Fibroblast of villous mesenchyme (primary cell): ENCODE measurements around the gene LCMT2. TPM values are rescaled to one million over a fixed set of nuclear protein-coding genes. Genes with fewer than 3 reads are reported as not detected.

Experiments used
- DNase-seq: peaks from one replicate; pipeline ENCODE4 v3.0.0-alpha.2; 2010; ENCODE audit warnings: low read depth
- H3K4me3 ChIP-seq: 2 replicates; pipeline ENCODE4 v1.5.1; 2011; ENCODE audit warnings: low read depth, mild to moderate bottlenecking, low read length
- total RNA-seq: library from RNA; depleted of rRNA; stranded (reverse); fragments of >200 nt; gene quantifications from 2 replicates; pipeline ENCODE4 v1.2.3, GENCODE V29; 2012
- TF ChIP-seq, protein P1 (sequence below): IDR thresholded peaks from 2 replicates; pipeline ENCODE4 v1.5.1; 2012; ENCODE audit warnings: low read depth, mild to moderate bottlenecking, low read length; ENCODE audit not compliant: insufficient read depth

The LCMT2 gene
- total RNA-seq, 1 donor: 11.2 TPM

DNA sequence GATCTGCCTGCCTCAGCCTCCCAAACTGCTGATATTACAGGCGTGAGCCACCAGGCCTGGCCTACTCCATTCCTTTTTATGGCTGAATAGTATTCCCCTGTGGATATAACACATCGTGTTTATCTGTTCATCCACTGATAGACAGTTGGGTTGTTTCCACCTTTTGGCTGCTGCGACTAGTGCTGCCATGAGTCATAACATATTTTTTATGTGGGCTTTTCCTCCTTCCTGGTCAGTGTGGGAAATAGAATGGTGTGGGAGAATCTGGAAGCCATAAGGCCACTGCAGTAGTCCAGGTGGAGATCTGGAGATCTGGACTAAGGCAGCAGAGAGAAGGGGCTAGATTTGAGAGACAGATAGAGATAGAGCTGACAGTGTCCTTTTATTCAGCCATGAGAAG is 16.2 kb downstream of the LCMT2 start:
- DNase-seq: no peak
- no peak overlapping the region for H3K4me3 ChIP-seq
- TF ChIP-seq, protein P1, sequence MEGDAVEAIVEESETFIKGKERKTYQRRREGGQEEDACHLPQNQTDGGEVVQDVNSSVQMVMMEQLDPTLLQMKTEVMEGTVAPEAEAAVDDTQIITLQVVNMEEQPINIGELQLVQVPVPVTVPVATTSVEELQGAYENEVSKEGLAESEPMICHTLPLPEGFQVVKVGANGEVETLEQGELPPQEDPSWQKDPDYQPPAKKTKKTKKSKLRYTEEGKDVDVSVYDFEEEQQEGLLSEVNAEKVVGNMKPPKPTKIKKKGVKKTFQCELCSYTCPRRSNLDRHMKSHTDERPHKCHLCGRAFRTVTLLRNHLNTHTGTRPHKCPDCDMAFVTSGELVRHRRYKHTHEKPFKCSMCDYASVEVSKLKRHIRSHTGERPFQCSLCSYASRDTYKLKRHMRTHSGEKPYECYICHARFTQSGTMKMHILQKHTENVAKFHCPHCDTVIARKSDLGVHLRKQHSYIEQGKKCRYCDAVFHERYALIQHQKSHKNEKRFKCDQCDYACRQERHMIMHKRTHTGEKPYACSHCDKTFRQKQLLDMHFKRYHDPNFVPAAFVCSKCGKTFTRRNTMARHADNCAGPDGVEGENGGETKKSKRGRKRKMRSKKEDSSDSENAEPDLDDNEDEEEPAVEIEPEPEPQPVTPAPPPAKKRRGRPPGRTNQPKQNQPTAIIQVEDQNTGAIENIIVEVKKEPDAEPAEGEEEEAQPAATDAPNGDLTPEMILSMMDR: no peak

DNA sequence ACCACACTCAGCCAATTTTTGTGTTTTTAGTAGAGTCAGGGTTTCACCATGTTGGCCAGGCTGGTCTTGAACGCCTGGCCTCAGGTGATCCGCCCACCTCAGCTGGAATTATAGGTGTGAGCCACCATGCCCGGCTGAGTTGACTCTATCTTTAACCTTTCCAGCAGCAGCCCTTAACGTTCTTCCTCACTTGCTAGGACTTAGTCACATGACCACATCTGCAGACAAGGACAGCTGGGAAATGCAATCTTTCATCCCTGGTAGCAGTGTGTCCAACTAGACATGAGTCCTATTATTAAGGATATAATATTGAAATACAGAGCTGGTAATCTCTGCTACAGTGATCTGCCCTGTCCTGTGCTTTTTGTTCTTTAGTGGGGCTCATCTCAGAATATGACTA is 18.0 kb downstream of the LCMT2 start:
- TF ChIP-seq, protein P1: no peak
- no peak for DNase-seq
- no peak overlapping the region for H3K4me3 ChIP-seq

DNA sequence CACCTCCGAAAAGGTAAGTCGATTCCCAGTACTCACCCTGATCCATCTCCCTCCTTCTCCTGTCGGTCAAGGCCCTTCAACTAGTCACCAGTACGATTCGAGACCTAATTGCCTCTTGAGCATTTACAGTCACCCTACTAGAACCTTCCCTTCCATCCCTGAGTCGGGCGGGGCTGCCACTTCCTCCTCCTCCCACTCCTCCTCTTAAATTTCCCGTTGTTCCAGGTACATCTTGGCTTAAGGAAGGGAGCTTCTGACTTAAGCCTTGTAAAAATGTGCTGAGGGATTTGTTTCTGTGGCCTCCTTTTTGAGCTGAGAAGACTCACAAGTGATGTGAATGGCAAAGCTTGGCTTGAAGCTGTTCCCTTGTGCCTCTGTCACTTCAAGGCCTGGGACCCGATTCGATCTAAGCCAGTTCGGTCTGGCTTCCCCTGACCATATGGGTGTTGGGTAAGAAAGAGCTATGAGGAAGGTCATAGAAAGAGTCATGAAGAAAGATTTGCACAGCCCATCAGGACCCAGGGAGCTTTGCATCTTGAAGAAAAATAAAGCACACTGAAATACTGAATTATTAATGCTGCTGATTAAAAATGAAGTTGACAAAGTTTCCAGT is 28.1 kb downstream of the LCMT2 start, which contains the start of gene TGM7:
Gene TGM7, minus strand, starts transcription at position 51 of the 613 bp plus-strand sequence.
- H3K4me3 ChIP-seq: no peak within 1 kb of the TSS
- TF ChIP-seq, protein P1: no peak
- DNase-seq: no peak

DNA sequence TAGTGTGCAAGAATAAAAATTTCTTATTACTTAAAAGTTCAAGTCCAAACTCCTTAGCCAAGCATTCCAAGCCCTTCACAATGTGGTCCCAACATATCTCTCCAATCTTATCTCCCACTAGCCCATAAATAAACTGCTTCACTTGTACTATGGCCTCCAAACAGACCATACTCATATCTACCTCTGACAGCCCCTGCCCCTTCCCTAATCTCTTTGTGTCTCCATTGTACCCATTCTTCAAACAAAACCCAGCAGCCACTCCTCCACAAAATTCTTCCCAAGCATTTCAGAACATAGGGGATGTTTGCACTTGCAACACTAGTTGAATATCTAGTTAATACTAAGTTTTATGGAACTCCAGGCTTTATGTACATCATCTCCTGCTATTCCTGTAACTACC is 30.5 kb downstream of the LCMT2 start:
- DNase-seq: no peak
- TF ChIP-seq, protein P1: no peak
- no peak overlapping the region for H3K4me3 ChIP-seq

DNA sequence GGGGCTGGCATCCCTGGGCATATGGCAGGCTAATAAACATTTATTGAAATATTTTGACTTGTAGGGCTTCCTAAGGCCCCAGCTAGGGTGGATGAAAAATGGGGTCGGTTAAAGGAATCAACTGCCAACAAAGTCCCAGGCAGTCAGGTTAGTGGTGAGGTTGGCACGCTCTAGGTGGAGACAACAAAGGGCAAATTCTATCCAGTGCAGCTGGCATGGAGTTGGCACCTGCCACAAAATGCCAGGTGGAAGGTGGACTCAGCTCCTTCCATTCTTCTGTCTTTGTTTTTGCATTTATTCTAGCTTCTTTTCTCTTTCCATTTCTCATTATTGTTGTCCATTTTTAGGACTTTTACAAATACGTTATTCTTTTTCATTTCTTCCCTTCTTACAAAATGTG is 31.0 kb downstream of the LCMT2 start:
- DNase-seq: no peak
- TF ChIP-seq, protein P1: no peak
- no peak overlapping the region for H3K4me3 ChIP-seq

DNA sequence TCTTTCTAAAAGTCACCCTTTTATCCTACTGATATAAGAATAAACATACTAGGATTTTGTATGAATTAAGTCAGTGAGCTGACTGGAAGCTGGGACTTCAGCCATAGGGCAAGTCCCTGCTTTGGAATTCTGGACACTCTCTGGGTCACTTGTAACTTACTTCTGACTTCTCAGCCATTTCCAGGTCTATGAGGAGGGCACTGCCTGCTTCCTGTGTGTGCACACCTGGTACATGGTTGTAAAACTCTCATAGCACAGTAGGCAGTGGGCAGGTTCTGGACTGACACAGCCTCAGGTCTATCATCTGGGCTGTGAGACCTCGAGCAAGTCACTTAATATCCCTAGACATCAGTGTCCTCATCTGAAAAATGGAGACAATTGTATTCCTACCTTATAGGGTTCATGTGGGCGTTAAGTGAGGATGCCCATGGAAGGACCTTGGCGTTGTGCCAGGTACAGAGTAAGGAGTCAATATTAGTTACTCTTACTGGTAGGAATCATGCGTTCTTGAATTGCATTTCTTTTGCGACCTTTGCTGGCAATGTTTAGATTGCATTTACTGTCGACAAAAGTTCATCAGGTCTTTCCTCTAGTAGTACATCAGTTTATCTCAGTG is 36.2 kb downstream of the LCMT2 start:
- TF ChIP-seq, protein P1: no peak
- no peak overlapping the region for H3K4me3 ChIP-seq
- no peak for DNase-seq
